VCaP (cell line): ENCODE measurements around the gene C11orf52.
A peak's percentile ranks its signal among the peaks of the same experiment; 100 is the strongest.

Source experiments
- H3K27ac ChIP-seq: fragments of 450-650 bp; 2 replicates; pipeline ENCODE4 v1.5.1; 2017
- CTCF ChIP-seq: fragments of 450-650 bp; conservative IDR thresholded peaks from 2 replicates; pipeline ENCODE4 v1.5.1; 2017; ENCODE audit warnings: mild to moderate bottlenecking, moderate library complexity

The C11orf52 gene

GRCh38 chr11:111913997-111914396, 4.7 kb upstream of the C11orf52 start:
- no peak overlapping the region for H3K27ac ChIP-seq
- TF ChIP-seq CTCF, result no peak

- TF ChIP-seq CTCF, result no peak
Observed at GRCh38 chr11:111916768-111917167, 1.9 kb upstream of the C11orf52 start.

GRCh38 chr11:111917312-111917711, 1.4 kb upstream of the C11orf52 start:
- TF ChIP-seq CTCF, result no peak

More at GRCh38 chr11:111916768-111917167, 1.9 kb upstream of the C11orf52 start:
- H3K27ac ChIP-seq, result peak overlapping the region; percentile 88

GRCh38 chr11:111917788-111918187, 925 bp upstream of the C11orf52 start:
- H3K27ac ChIP-seq, result peak overlapping the region; percentile 88
- TF ChIP-seq CTCF, result no peak

More at GRCh38 chr11:111917312-111917711, 1.4 kb upstream of the C11orf52 start:
- peak overlapping the region; percentile 88 for H3K27ac ChIP-seq

- TF ChIP-seq CTCF, result no peak
- no peak overlapping the region for H3K27ac ChIP-seq
Observed at GRCh38 chr11:111920908-111921307, 2.2 kb downstream of the C11orf52 start.

GRCh38 chr11:111921541-111922230, 3.0 kb downstream of the C11orf52 start:
- H3K27ac ChIP-seq, result no peak overlapping the region
- no peak for TF ChIP-seq CTCF

- TF ChIP-seq CTCF, result no peak
- H3K27ac ChIP-seq, result no peak overlapping the region
Observed at GRCh38 chr11:111922803-111923202, 4.1 kb downstream of the C11orf52 start.
